Astrocyte (in vitro differentiated cells and primary cell): ENCODE results near the gene ANTXR1. TPM values are rescaled to one million over a fixed set of nuclear protein-coding genes. Genes with fewer than 3 reads are reported as not detected.

Source experiments
- DNase-seq: peaks from one replicate; pipeline ENCODE4 v3.0.0-alpha.2; 2010; ENCODE audit warnings: low read depth
- FAIRE-seq: peaks from 2 replicates; lab custom pipeline; 2011; peaks lifted over from hg19 to GRCh38; lab: Jason Lieb, UNC
- H2AFZ ChIP-seq: 2 replicates; pipeline ENCODE4 v1.6.0; 2012; ENCODE audit warnings: low read depth, low read length, inconsistent platforms
- H3K27ac ChIP-seq: 2 replicates; pipeline ENCODE4 v1.5.1; 2011; ENCODE audit warnings: low read depth, low read length, inconsistent platforms
- H3K27me3 ChIP-seq: 2 replicates; pipeline ENCODE4 v1.6.0; 2011; ENCODE audit warnings: low read length, inconsistent platforms; ENCODE audit not compliant: insufficient read depth
- H3K36me3 ChIP-seq: 2 replicates; pipeline ENCODE4 v1.5.1; 2011; ENCODE audit warnings: low read length, inconsistent platforms; ENCODE audit not compliant: insufficient read depth
- H3K4me1 ChIP-seq: 2 replicates; pipeline ENCODE4 v1.5.1; 2011; ENCODE audit warnings: low read length, inconsistent platforms; ENCODE audit not compliant: insufficient read depth
- H3K4me2 ChIP-seq: 2 replicates; pipeline ENCODE4 v1.6.0; 2012; ENCODE audit warnings: low read length, inconsistent platforms
- H3K4me3 ChIP-seq: 2 replicates; pipeline ENCODE4 v1.5.1; 2011; ENCODE audit warnings: low read depth, mild to moderate bottlenecking, low read length, inconsistent platforms; ENCODE audit not compliant: insufficient read depth
- H3K79me2 ChIP-seq: 2 replicates; pipeline ENCODE4 v1.6.0; 2012; ENCODE audit warnings: mild to moderate bottlenecking, low read length, inconsistent platforms; ENCODE audit not compliant: insufficient read depth
- H3K9ac ChIP-seq: 2 replicates; pipeline ENCODE4 v1.6.0; 2012; ENCODE audit warnings: mild to moderate bottlenecking, low read length, inconsistent platforms
- H3K9me3 ChIP-seq: 2 replicates; pipeline ENCODE4 v1.5.1; 2012; ENCODE audit warnings: low read depth, mild to moderate bottlenecking, low read length, inconsistent platforms; ENCODE audit not compliant: insufficient read depth
- H4K20me1 ChIP-seq: 2 replicates; pipeline ENCODE4 v1.6.0; 2012; ENCODE audit warnings: low read length, inconsistent platforms; ENCODE audit not compliant: insufficient read depth
- H3K27ac Mint-ChIP-seq: one replicate; pipeline ENCODE4 v1.8.0; 2021; ENCODE audit warnings: mild to moderate bottlenecking, mixed read lengths; ENCODE audit not compliant: unreplicated experiment
- H3K27me3 Mint-ChIP-seq: one replicate; pipeline ENCODE4 v1.8.0; 2021; ENCODE audit warnings: low read depth, mixed read lengths; ENCODE audit not compliant: unreplicated experiment
- H3K36me3 Mint-ChIP-seq: one replicate; pipeline ENCODE4 v1.8.0; 2021; ENCODE audit warnings: low read depth, mixed read lengths; ENCODE audit not compliant: unreplicated experiment
- H3K4me1 Mint-ChIP-seq: one replicate; pipeline ENCODE4 v1.8.0; 2021; ENCODE audit warnings: low read depth, mixed read lengths; ENCODE audit not compliant: unreplicated experiment
- H3K4me3 Mint-ChIP-seq: one replicate; pipeline ENCODE4 v1.8.0; 2021; ENCODE audit warnings: mild to moderate bottlenecking, moderate library complexity, mixed read lengths; ENCODE audit not compliant: unreplicated experiment
- H3K9me3 Mint-ChIP-seq: one replicate; pipeline ENCODE4 v1.8.0; 2021; ENCODE audit warnings: mild to moderate bottlenecking, mixed read lengths; ENCODE audit not compliant: unreplicated experiment
- EZH2 ChIP-seq: IDR thresholded peaks from 2 replicates; pipeline ENCODE4 v1.6.1; 2012; ENCODE audit warnings: mild to moderate bottlenecking, low read length, inconsistent platforms; ENCODE audit not compliant: insufficient read depth
- total RNA-seq: library from RNA; stranded (reverse); gene quantifications from 2 replicates; pipeline ENCODE4 v1.2.1, GENCODE V29; 2021
- TF ChIP-seq, protein P1 (sequence below): IDR thresholded peaks from 2 replicates; pipeline ENCODE4 v1.5.1; 2011; ENCODE audit warnings: low read depth, mild to moderate bottlenecking, inconsistent platforms, low read length, moderate library complexity; ENCODE audit not compliant: insufficient read depth

Gene ANTXR1
- total RNA-seq, 1 donor from 2014 or later, result 67.8 TPM

DNA sequence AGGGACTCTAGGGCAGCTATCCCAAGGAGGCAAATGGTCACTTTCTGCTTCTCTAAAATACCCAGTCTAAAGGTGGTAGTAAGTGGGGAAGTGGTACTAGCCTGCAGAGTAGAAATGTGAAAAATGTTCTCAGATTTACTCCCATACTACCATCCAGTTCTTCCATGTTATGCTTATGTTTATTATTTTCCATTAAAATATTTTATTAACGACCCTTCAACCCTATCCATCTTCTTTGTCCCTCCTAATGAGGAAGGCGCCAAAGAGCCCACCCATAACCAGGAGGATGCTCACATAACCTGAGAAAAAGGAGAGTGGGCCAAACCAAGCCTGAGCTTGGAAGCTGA, 153.5 kb downstream of the ANTXR1 start:
- Mint-ChIP-seq H3K9me3 (no peaks in the 10 kb centered on the region), H3K36me3 (peaks cover 19% of the 10 kb centered on the region), H3K4me3 (no peak overlapping the region), H3K27ac (no peak overlapping the region), H3K27me3 (no peaks in the 10 kb centered on the region), H3K4me1 (peaks cover 55% of the 10 kb centered on the region)
- no peaks in the 10 kb centered on the region for H3K36me3 ChIP-seq
- DNase-seq (no peak), FAIRE-seq (no peak)
- H2AFZ ChIP-seq, result no peak overlapping the region
- TF ChIP-seq, protein P1, sequence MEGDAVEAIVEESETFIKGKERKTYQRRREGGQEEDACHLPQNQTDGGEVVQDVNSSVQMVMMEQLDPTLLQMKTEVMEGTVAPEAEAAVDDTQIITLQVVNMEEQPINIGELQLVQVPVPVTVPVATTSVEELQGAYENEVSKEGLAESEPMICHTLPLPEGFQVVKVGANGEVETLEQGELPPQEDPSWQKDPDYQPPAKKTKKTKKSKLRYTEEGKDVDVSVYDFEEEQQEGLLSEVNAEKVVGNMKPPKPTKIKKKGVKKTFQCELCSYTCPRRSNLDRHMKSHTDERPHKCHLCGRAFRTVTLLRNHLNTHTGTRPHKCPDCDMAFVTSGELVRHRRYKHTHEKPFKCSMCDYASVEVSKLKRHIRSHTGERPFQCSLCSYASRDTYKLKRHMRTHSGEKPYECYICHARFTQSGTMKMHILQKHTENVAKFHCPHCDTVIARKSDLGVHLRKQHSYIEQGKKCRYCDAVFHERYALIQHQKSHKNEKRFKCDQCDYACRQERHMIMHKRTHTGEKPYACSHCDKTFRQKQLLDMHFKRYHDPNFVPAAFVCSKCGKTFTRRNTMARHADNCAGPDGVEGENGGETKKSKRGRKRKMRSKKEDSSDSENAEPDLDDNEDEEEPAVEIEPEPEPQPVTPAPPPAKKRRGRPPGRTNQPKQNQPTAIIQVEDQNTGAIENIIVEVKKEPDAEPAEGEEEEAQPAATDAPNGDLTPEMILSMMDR, result no peak
- TF ChIP-seq EZH2, result no peak
- no peak overlapping the region for H3K9ac ChIP-seq
- H4K20me1 ChIP-seq, result no peaks in the 10 kb centered on the region
- H3K27me3 ChIP-seq, result no peaks in the 10 kb centered on the region
- peaks cover 64% of the 10 kb centered on the region for H3K4me1 ChIP-seq
- no peak overlapping the region for H3K4me2 ChIP-seq
- no peak overlapping the region for H3K27ac ChIP-seq
- H3K4me3 ChIP-seq, result no peak overlapping the region
- no peaks in the 10 kb centered on the region for H3K9me3 ChIP-seq
- no peaks in the 10 kb centered on the region for H3K79me2 ChIP-seq

DNA sequence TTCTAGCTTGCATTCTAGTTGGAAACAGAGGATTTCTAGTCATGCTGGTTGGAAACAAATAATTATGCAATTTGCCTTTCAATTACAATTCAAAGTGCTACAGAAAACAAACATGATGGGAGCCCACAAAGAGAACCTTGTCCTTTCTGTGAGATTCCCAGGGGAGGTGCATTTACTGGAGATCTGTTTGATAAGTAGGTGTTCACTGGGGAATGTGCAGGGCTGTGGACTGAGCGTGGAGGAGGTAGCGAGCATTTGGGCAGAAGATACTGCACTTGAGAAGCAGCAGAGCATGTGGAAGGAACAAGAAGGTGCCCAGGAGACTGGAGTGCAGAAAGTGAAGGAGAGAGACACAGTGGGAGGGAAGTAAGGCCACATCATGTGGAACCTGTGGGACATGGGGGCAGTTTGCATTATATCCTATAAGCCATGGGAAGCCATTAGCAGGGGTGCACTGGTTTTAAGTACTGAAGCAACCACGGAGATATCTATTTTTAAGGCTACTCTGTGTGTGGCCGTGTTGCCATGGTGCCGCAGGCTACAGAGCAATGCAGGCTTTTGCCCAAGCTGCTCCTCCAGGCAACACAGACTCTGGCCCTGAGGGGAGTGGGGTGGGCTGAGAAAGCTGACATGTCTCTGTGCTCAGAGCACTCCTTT, 154.0 kb downstream of the ANTXR1 start:
- Mint-ChIP-seq H3K9me3 (no peaks in the 10 kb centered on the region), H3K4me3 (no peak overlapping the region), H3K27me3 (no peaks in the 10 kb centered on the region), H3K27ac (no peak overlapping the region), H3K4me1 (peaks cover 50% of the 10 kb centered on the region), H3K36me3 (peaks cover 19% of the 10 kb centered on the region)
- Histone ChIP-seq H3K9me3 (no peaks in the 10 kb centered on the region), H3K9ac (no peak overlapping the region), H3K27me3 (no peaks in the 10 kb centered on the region), H2AFZ (no peak overlapping the region), H3K27ac (no peak overlapping the region), H3K79me2 (no peaks in the 10 kb centered on the region), H3K4me1 (peaks cover 60% of the 10 kb centered on the region), H3K4me3 (no peak overlapping the region), H4K20me1 (no peaks in the 10 kb centered on the region), H3K4me2 (no peak overlapping the region), H3K36me3 (no peaks in the 10 kb centered on the region)
- TF ChIP-seq EZH2, result no peak
- TF ChIP-seq, protein P1, result no peak
- FAIRE-seq (no peak), DNase-seq (no peak)

DNA sequence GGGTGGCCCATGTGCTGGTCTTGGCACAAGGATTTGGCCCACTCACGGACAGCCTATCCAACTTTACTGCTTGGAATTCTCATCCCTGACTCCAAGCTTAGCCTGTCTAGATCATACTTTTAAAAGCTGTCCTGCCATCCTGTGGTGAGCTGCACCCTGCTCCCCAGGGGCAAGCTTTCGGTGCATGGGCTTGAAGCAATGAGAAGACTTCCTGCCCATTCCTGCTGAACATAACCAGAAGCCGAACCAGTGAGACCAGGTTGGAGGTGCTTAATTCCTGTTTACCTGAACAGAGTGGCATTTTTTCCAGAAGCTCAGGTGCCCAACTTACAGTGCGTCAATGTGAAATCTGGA, 154.5 kb downstream of the ANTXR1 start:
- no peak overlapping the region for H3K27ac Mint-ChIP-seq
- Histone ChIP-seq H3K4me2 (no peak overlapping the region), H3K79me2 (no peaks in the 10 kb centered on the region), H3K27me3 (no peaks in the 10 kb centered on the region), H3K27ac (no peak overlapping the region), H3K9ac (no peak overlapping the region), H3K4me3 (no peak overlapping the region), H3K9me3 (no peaks in the 10 kb centered on the region), H4K20me1 (no peaks in the 10 kb centered on the region), H2AFZ (no peak overlapping the region), H3K4me1 (peaks cover 55% of the 10 kb centered on the region), H3K36me3 (no peaks in the 10 kb centered on the region)
- peaks cover 19% of the 10 kb centered on the region for H3K36me3 Mint-ChIP-seq
- no peak for FAIRE-seq
- no peaks in the 10 kb centered on the region for H3K9me3 Mint-ChIP-seq
- H3K4me3 Mint-ChIP-seq, result no peak overlapping the region
- TF ChIP-seq EZH2, result no peak
- TF ChIP-seq, protein P1, result no peak
- peaks cover 46% of the 10 kb centered on the region for H3K4me1 Mint-ChIP-seq
- no peaks in the 10 kb centered on the region for H3K27me3 Mint-ChIP-seq
- no peak for DNase-seq
